Astrocyte (in vitro differentiated cells and primary cell): ENCODE results near the gene ATG4C.

Experiments used
- CTCF ChIP-seq: IDR thresholded peaks from 2 replicates; pipeline ENCODE4 v1.5.1; 2011; ENCODE audit warnings: low read depth, mild to moderate bottlenecking, inconsistent platforms, low read length, moderate library complexity; ENCODE audit not compliant: insufficient read depth
- EZH2 ChIP-seq: IDR thresholded peaks from 2 replicates; pipeline ENCODE4 v1.6.1; 2012; ENCODE audit warnings: mild to moderate bottlenecking, low read length, inconsistent platforms; ENCODE audit not compliant: insufficient read depth

- TF ChIP-seq CTCF (no peak), EZH2 (no peak)
Observed at GRCh38 chr1:62905872-62906271, 121.9 kb downstream of the ATG4C start.
